ENCODE data around the gene CEP164. TPM values are rescaled to one million over a fixed set of nuclear protein-coding genes. Genes with fewer than 3 reads are reported as not detected.

Gene CEP164
- 10 to 100 TPM; 22.8 to 56.7 (median 29.7) TPM for total RNA-seq

DNA sequence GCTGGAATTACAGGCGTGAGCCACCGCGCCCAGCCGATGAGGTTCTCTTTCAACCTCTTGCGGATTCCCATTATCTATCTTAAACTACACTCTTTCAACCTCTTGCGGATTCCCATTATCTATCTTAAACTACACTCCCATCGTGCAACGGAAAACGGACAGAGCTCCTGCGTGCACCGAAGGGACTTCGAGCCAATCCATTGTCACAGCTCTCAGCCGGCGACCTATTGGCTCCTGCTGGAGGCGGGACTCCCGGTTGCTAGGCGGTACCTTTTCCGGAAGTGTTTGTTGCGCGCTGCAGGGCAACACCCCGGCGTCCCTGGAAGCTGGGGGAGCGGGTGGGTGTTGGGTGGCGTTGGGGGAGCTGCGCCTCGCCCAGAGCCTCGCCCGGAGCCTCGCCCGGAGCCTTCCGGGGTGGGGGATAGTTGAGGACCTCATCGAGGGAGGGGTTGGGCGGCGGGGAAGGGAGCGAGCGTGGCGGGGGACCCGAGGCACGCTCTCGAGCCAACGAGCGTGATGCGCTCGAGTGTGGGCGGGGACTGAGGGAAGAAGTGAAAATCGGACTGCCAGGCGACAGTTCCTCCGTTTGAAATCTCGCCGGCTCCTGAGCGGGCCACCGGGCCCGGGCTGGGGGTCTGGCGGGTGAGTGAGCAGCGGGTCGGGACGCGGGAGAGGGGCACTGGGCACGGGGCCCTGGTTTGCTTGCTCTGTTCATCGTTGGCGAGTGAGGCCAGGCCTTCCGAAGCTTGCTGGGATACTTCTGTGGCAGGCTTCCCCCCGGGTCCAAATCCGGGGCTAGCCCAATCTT, at the start of gene CEP164:
TSS of gene CEP164 (plus strand) at position 288 of the 808 bp plus-strand sequence. CDS start 10,733 bp downstream, outside the sequence.
- no peaks in the 10 kb centered on the region for H3K9me3 ChIP-seq
- H3K4me3 ChIP-seq, result peak within 1 kb of the TSS; percentile 69
- TF ChIP-seq POLR2AphosphoS5 (IDR thresholded peaks at IDR 0.05) (peak in 1 of 3 donors; percentile 29), POLR2A (IDR thresholded peaks at IDR 0.05) (peak in 1 of 2 donors; percentile 23), EP300 (IDR thresholded peaks at IDR 0.05) (no peak)
- TF ChIP-seq, protein P1, sequence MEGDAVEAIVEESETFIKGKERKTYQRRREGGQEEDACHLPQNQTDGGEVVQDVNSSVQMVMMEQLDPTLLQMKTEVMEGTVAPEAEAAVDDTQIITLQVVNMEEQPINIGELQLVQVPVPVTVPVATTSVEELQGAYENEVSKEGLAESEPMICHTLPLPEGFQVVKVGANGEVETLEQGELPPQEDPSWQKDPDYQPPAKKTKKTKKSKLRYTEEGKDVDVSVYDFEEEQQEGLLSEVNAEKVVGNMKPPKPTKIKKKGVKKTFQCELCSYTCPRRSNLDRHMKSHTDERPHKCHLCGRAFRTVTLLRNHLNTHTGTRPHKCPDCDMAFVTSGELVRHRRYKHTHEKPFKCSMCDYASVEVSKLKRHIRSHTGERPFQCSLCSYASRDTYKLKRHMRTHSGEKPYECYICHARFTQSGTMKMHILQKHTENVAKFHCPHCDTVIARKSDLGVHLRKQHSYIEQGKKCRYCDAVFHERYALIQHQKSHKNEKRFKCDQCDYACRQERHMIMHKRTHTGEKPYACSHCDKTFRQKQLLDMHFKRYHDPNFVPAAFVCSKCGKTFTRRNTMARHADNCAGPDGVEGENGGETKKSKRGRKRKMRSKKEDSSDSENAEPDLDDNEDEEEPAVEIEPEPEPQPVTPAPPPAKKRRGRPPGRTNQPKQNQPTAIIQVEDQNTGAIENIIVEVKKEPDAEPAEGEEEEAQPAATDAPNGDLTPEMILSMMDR (IDR thresholded peaks at IDR 0.05), result no peak
- no peaks in the 10 kb centered on the region for H3K27me3 ChIP-seq
- H3K27ac ChIP-seq, result peak within 1 kb of the TSS; percentile 80
- peaks cover 16% of the 10 kb centered on the region for H3K4me1 ChIP-seq
- H3K36me3 ChIP-seq, result no peaks in the 10 kb centered on the region
- peak; percentile 98 for DNase-seq (ENCODE audit: low spot score in 2 of 2)
- WGBS, result 1% methylated on average over 43 of the region's 64 CpGs

DNA sequence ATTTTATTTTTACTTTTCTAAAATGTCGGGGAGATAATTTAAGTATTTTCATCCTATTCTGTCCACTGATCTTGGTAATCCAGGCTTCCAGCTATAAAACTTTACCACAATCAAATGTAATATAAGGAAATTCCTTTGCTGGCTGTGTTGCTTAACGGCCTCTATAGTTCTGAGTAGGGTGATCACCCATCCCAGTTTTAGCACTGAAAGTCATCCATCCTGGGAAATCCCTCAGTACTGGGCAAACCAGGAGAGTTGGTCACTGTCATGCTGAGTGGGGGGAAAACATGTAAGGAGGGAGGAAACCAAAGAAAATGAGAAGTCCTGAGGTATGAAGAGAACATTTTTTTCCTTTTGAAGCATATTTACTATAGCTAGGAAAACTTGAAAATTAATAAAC, 49.3 kb upstream of the CEP164 start:
- Histone ChIP-seq H3K27ac (no peak overlapping the region), H3K27me3 (no peaks in the 10 kb centered on the region), H3K9me3 (no peaks in the 10 kb centered on the region), H3K4me1 (no peaks in the 10 kb centered on the region), H3K4me3 (no peak overlapping the region), H3K36me3 (peaks cover 35% of the 10 kb centered on the region)
- 93% methylated on average over 2 of the region's 2 CpGs for whole genome bisulfite sequencing
- TF ChIP-seq POLR2AphosphoS5 (IDR thresholded peaks at IDR 0.05) (no peak), EP300 (IDR thresholded peaks at IDR 0.05) (no peak), POLR2A (IDR thresholded peaks at IDR 0.05) (no peak)
- TF ChIP-seq, protein P1 (IDR thresholded peaks at IDR 0.05), result no peak
- DNase-seq (ENCODE audit: low spot score in 2 of 2), result no peak

DNA sequence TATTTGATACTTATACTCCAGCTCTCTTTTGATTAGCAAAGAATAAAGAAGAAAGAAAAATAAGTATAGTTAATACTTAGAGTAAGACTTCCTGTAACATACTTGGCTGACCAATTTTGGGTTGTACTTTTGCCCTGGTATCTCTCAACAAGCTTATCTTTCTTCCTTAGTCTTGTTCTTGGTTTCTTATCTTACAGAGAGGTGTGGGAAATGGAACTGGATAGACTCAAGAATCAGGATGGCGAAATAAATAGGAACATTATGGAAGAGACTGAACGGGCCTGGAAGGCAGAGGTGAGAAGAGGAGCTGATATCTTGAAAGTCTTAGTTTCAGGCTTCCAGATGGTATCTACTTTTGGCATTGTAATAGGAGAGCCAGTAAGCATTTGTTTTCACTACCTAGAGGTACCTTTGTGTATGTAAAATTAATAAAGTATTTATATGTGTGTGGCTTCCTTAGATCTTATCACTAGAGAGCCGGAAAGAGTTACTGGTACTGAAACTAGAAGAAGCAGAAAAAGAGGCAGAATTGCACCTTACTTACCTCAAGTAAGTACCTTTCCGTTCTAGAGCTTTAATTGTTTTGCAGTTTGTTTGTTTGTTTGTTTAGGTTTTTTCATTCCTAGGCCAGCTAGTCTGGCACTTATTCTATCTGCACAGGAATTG, 47.8 kb upstream of the CEP164 start:
- no peak overlapping the region for H3K27ac ChIP-seq
- DNase-seq (ENCODE audit: low spot score in 2 of 2), result no peak
- no peaks in the 10 kb centered on the region for H3K27me3 ChIP-seq
- H3K4me1 ChIP-seq, result no peaks in the 10 kb centered on the region
- TF ChIP-seq EP300 (IDR thresholded peaks at IDR 0.05) (no peak), POLR2A (IDR thresholded peaks at IDR 0.05) (no peak), POLR2AphosphoS5 (IDR thresholded peaks at IDR 0.05) (no peak)
- TF ChIP-seq, protein P1 (IDR thresholded peaks at IDR 0.05), result no peak
- no peak overlapping the region for H3K4me3 ChIP-seq
- WGBS, result 79% methylated on average over 4 of the region's 4 CpGs
- H3K36me3 ChIP-seq, result peaks cover 50% of the 10 kb centered on the region
- H3K9me3 ChIP-seq, result no peaks in the 10 kb centered on the region

- Histone ChIP-seq H3K27ac (no peak overlapping the region), H3K4me3 (no peak overlapping the region), H3K4me1 (no peaks in the 10 kb centered on the region), H3K27me3 (no peaks in the 10 kb centered on the region), H3K36me3 (peaks cover 58% of the 10 kb centered on the region), H3K9me3 (no peaks in the 10 kb centered on the region)
- TF ChIP-seq POLR2A (IDR thresholded peaks at IDR 0.05), result no peak
- TF ChIP-seq POLR2AphosphoS5 (IDR thresholded peaks at IDR 0.05), result no peak
- TF ChIP-seq EP300 (IDR thresholded peaks at IDR 0.05), result no peak
- TF ChIP-seq, protein P1 (IDR thresholded peaks at IDR 0.05), result no peak
- 85% methylated on average over 6 of the region's 6 CpGs for WGBS
- DNase-seq (ENCODE audit: low spot score in 2 of 2), result no peak
These were observed 46.5 kb upstream of the CEP164 start for GRCh38 chr11:117281159-117281558.

DNA sequence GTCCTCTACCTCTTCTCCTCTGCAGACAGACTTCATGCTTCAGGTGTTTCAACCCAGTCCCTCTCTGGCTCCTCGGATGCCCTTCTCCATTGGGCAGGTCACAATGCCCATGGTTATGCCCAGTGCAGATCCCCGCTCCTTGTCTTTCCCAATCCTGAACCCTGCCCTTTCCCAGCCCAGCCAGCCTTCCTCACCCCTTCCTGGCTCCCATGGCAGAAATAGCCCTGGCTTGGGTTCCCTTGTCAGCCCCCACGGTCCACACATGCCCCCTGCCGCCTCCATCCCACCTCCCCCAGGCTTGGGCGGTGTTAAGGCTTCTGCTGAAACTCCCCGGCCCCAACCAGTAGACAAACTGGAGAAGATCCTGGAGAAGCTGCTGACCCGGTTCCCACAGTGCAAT, 45.8 kb upstream of the CEP164 start:
- H3K9me3 ChIP-seq, result no peaks in the 10 kb centered on the region
- WGBS, result 98% methylated on average over 7 of the region's 7 CpGs
- H3K4me1 ChIP-seq, result no peaks in the 10 kb centered on the region
- no peak overlapping the region for H3K27ac ChIP-seq
- peaks cover 63% of the 10 kb centered on the region for H3K36me3 ChIP-seq
- TF ChIP-seq EP300 (IDR thresholded peaks at IDR 0.05) (no peak), POLR2AphosphoS5 (IDR thresholded peaks at IDR 0.05) (no peak), POLR2A (IDR thresholded peaks at IDR 0.05) (no peak)
- TF ChIP-seq, protein P1 (IDR thresholded peaks at IDR 0.05), result no peak
- no peaks in the 10 kb centered on the region for H3K27me3 ChIP-seq
- no peak for DNase-seq (ENCODE audit: low spot score in 2 of 2)
- no peak overlapping the region for H3K4me3 ChIP-seq
